Measurements from ENCODE around the gene ITGAE. TPM values are rescaled to one million over a fixed set of nuclear protein-coding genes. Genes with fewer than 3 reads are reported as not detected.
A peak's percentile ranks its signal among the peaks of the same experiment; 100 is the strongest.

Gene ITGAE
- total RNA-seq, 1 donor = 37.1 TPM

GRCh38 chr17:3828852-3829232, 27.9 kb upstream of the ITGAE start:
- H3K4me3 ChIP-seq (ENCODE audit: low read depth, low read length) = no peak overlapping the region
- TF ChIP-seq CTCF (IDR thresholded peaks at IDR 0.05; ENCODE audit: insufficient read depth, low read depth, low read length) = no peak
- DNase-seq (ENCODE audit: low read depth) = no peak

- H3K4me3 ChIP-seq (ENCODE audit: low read depth, low read length) = no peak overlapping the region
- TF ChIP-seq CTCF (IDR thresholded peaks at IDR 0.05; ENCODE audit: insufficient read depth, low read depth, low read length) = no peak
- DNase-seq (ENCODE audit: low read depth) = peak; percentile 91
These were observed 27.3 kb upstream of the ITGAE start for GRCh38 chr17:3828151-3828851.

GRCh38 chr17:3827124-3827773, 26.3 kb upstream of the ITGAE start:
- peak; percentile 62 for TF ChIP-seq CTCF (IDR thresholded peaks at IDR 0.05; ENCODE audit: insufficient read depth, low read depth, low read length)
- H3K4me3 ChIP-seq (ENCODE audit: low read depth, low read length) = no peak overlapping the region
- DNase-seq (ENCODE audit: low read depth) = peak; percentile 57

- H3K4me3 ChIP-seq (ENCODE audit: low read depth, low read length) = no peak overlapping the region
- no peak for TF ChIP-seq CTCF (IDR thresholded peaks at IDR 0.05; ENCODE audit: insufficient read depth, low read depth, low read length)
- DNase-seq (ENCODE audit: low read depth) = no peak
These were observed 25.2 kb upstream of the ITGAE start for GRCh38 chr17:3826191-3826590.

- no peak overlapping the region for H3K4me3 ChIP-seq (ENCODE audit: low read depth, low read length)
- no peak for DNase-seq (ENCODE audit: low read depth)
- TF ChIP-seq CTCF (IDR thresholded peaks at IDR 0.05; ENCODE audit: insufficient read depth, low read depth, low read length) = no peak
These were observed 20.1 kb upstream of the ITGAE start for GRCh38 chr17:3821101-3821500.

GRCh38 chr17:3818786-3819185, 17.8 kb upstream of the ITGAE start:
- no peak for TF ChIP-seq CTCF (IDR thresholded peaks at IDR 0.05; ENCODE audit: insufficient read depth, low read depth, low read length)
- no peak overlapping the region for H3K4me3 ChIP-seq (ENCODE audit: low read depth, low read length)
- DNase-seq (ENCODE audit: low read depth) = peak; percentile 18
